ENCODE data around the gene AOX1. TPM values are rescaled to one million over a fixed set of nuclear protein-coding genes. Genes with fewer than 3 reads are reported as not detected.
A peak's percentile ranks its signal among the peaks of the same experiment; 100 is the strongest.
"Not testable (repeated sequence)": the region's sequence is repeated elsewhere in the genome, so short reads cannot be mapped to it uniquely, and the experiment has no call there.

AOX1 gene
- total and polyA plus RNA-seq, 8 donors = 17.8 to 181 (median 120) TPM

DNA sequence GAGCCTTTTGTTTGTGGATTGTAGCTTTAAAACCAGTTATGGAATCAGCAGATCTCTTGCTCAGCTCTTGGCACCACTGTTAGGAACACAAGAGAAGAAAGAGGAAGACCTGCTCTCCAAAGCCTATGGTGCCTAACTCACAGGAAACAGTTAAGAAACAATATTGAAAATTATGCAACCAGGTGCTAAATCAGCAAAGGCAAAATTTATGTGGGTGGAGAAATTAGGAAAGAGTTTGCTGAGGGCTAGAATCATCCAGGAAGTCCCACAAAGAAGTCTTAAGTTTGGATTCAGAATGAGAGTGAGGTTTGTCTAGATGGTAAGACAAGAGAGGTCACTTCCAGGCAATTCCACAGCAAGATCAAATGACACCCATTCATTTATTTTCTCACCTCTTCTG lies 49.4 kb downstream of the AOX1 start:
- Histone ChIP-seq H3K4me1 (no peaks in the 10 kb centered on the region), H3K27ac (no peak overlapping the region), H3K4me3 (no peak overlapping the region), H3K9me3 (no peaks in the 10 kb centered on the region), H3K36me3 (peaks cover 0 to 38% (median 10%) of the 10 kb centered on the region in 3 donors), H3K27me3 (no peaks in the 10 kb centered on the region)
- FAIRE-seq = no peak
- no peak for DNase-seq
- TF ChIP-seq, protein P1, sequence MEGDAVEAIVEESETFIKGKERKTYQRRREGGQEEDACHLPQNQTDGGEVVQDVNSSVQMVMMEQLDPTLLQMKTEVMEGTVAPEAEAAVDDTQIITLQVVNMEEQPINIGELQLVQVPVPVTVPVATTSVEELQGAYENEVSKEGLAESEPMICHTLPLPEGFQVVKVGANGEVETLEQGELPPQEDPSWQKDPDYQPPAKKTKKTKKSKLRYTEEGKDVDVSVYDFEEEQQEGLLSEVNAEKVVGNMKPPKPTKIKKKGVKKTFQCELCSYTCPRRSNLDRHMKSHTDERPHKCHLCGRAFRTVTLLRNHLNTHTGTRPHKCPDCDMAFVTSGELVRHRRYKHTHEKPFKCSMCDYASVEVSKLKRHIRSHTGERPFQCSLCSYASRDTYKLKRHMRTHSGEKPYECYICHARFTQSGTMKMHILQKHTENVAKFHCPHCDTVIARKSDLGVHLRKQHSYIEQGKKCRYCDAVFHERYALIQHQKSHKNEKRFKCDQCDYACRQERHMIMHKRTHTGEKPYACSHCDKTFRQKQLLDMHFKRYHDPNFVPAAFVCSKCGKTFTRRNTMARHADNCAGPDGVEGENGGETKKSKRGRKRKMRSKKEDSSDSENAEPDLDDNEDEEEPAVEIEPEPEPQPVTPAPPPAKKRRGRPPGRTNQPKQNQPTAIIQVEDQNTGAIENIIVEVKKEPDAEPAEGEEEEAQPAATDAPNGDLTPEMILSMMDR (IDR thresholded peaks at IDR 0.05) = no peak
- ATAC-seq = peak in 1 of 4 donors; percentile 67
- intact Hi-C loops (cut with DNase I) = no loop called here

DNA sequence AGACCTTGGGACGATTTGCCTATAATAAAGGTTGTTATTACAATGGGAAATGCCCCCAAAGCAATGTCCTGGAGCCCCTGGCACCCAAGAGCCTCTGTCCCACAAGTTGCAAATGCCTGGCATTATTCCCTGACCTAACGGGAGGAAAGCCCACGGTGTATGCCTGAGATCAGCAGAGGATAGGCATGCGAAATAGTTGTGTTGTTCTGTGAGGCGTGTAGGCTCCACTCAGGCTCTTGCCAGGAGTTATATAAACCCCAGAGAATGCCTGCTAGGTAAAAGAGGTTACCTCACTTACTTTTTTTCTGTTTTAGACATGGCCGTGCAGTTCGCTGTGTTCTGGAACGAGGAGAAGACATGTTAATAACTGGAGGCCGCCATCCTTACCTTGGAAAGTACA lies 52.1 kb downstream of the AOX1 start:
- no peak overlapping the region for H3K4me3 ChIP-seq
- TF ChIP-seq, protein P1 (IDR thresholded peaks at IDR 0.05) = no peak
- intact Hi-C loops (cut with DNase I) = no loop called here
- peaks cover 0 to 50% (median 10%) of the 10 kb centered on the region in 3 donors for H3K36me3 ChIP-seq
- no peak overlapping the region for H3K27ac ChIP-seq
- FAIRE-seq = no peak
- ATAC-seq = no peak
- H3K9me3 ChIP-seq = no peaks in the 10 kb centered on the region
- no peak for DNase-seq
- no peaks in the 10 kb centered on the region for H3K4me1 ChIP-seq
- no peaks in the 10 kb centered on the region for H3K27me3 ChIP-seq
- WGBS, 2 donors = 90 to 96% methylated on average over 9 of the region's 9 CpGs

DNA sequence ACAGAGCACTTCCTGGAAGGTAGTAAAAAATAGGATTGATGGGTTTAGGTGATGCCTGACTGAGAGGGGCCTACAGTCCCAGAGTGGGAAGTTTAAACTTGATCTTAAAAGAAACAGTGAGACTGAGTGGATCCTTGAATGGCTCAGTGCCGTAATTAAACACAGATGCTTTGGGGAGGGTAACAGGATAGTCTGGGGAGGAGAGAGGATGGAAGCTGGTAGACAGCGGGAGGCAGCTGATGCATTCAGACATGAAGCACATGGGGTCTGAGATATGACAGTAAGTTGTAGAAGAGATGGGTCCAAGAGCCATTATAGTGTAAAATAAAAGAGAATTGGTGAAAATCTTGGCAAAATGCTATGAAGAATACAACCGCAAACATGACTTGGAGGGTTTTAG lies 54.4 kb downstream of the AOX1 start:
- Histone ChIP-seq H3K36me3 (peaks cover 0 to 49% (median 4%) of the 10 kb centered on the region in 3 donors), H3K27ac (no peak overlapping the region), H3K27me3 (no peaks in the 10 kb centered on the region), H3K9me3 (no peaks in the 10 kb centered on the region), H3K4me1 (no peaks in the 10 kb centered on the region), H3K4me3 (no peak overlapping the region)
- 92 to 100% methylated on average over 3 of the region's 3 CpGs for WGBS, 2 donors
- TF ChIP-seq, protein P1 (IDR thresholded peaks at IDR 0.05) = no peak
- intact Hi-C loops (cut with DNase I) = no loop called here
- DNase-seq = no peak
- no peak for FAIRE-seq
- ATAC-seq = no peak

DNA sequence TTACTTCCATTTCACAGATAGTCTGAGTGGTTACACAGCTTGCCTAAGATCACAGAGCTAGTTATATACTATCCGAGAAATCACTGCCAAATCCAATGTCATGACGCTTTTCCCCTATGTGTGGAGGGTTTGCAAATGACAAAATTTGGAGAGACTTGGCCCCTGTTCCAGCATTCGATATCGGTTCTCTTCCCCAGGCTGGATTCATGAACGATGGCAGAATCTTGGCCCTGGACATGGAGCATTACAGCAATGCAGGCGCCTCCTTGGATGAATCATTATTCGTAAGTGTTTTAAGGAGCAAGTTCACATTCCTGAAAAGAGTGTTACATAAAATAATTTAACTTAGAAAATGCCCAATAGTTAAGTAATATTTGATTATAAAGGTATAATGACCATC lies 55.1 kb downstream of the AOX1 start:
- FAIRE-seq (no peak), ATAC-seq (peak in 1 of 4 donors; percentile 30), DNase-seq (no peak)
- 93% methylated on average over 7 of the region's 7 CpGs for WGBS, 2 donors
- TF ChIP-seq, protein P1 (IDR thresholded peaks at IDR 0.05) = no peak
- intact Hi-C loops (cut with DNase I) = no loop called here
- H3K9me3 ChIP-seq = no peaks in the 10 kb centered on the region
- H3K4me1 ChIP-seq = no peaks in the 10 kb centered on the region
- H3K27me3 ChIP-seq = no peaks in the 10 kb centered on the region
- no peak overlapping the region for H3K4me3 ChIP-seq
- no peak overlapping the region for H3K27ac ChIP-seq
- peaks cover 0 to 42% (median 4%) of the 10 kb centered on the region in 3 donors for H3K36me3 ChIP-seq

DNA sequence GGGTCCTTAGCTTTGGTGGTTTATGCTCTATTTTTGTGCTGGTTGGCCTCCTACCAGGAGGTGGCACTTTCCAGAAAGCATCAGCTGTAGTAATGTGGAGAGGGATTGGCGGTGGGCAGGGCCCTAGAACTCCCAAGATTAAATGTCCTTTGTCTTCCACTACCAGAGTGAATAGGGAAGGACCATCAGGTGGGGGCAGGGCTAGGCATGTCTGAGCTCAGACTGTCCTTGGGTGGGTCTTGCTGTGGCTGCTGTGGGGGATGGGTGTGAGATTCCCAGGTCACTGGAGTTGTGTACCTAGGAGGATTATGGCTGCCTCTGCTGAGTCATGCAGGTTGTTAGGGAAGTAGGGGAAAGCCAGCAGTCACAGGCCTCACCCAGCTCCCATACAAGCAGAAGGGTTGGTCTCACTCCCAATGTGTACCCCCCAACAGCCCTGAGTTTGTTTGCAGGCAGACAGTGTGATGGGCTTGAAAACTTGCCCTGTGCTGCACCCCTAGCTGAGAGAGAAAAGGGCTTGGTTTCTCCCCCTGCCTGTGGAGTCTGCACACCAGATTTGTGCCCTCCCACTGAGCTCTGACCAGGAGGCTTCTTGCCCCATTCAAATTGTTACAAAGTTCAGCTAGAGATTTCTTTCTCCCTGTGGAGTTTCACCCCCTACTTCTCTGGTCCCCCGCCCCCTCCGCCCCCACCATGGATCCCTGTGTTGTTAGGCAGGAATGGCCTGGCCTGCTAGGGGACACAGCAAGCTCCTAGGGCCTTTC lies 62.9 kb downstream of the AOX1 start:
- H3K9me3 ChIP-seq; DNase-seq; H3K4me3 ChIP-seq; H3K27ac ChIP-seq; intact Hi-C loops (cut with DNase I); H3K27me3 ChIP-seq; H3K36me3 ChIP-seq; ATAC-seq; FAIRE-seq: not testable (repeated sequence)
- 93 to 98% methylated on average over 3 of the region's 3 CpGs for WGBS, 2 donors
- peaks cover 0 to 15% (median 10%) of the 10 kb centered on the region in 3 donors for H3K4me1 ChIP-seq

Measured in pancreas (tissue), 10 donors.